GM12864 (cell line): ENCODE measurements around the gene CLN6.

Experiments
- DNase-seq: peaks from one replicate; pipeline ENCODE4 v3.0.0-alpha.2; 2011; ENCODE audit warnings: low read depth
- H3K4me3 ChIP-seq: 2 replicates; pipeline ENCODE4 v1.5.1; 2011; ENCODE audit warnings: mild to moderate bottlenecking, low read depth, low read length, control low read depth
- TF ChIP-seq, protein P1 (sequence below): IDR thresholded peaks from 2 replicates; pipeline ENCODE4 v1.5.1; 2011; ENCODE audit warnings: low read depth, mild to moderate bottlenecking, moderate library complexity, low read length, control low read depth, inconsistent platforms; ENCODE audit errors: missing control alignments

Gene CLN6

DNA sequence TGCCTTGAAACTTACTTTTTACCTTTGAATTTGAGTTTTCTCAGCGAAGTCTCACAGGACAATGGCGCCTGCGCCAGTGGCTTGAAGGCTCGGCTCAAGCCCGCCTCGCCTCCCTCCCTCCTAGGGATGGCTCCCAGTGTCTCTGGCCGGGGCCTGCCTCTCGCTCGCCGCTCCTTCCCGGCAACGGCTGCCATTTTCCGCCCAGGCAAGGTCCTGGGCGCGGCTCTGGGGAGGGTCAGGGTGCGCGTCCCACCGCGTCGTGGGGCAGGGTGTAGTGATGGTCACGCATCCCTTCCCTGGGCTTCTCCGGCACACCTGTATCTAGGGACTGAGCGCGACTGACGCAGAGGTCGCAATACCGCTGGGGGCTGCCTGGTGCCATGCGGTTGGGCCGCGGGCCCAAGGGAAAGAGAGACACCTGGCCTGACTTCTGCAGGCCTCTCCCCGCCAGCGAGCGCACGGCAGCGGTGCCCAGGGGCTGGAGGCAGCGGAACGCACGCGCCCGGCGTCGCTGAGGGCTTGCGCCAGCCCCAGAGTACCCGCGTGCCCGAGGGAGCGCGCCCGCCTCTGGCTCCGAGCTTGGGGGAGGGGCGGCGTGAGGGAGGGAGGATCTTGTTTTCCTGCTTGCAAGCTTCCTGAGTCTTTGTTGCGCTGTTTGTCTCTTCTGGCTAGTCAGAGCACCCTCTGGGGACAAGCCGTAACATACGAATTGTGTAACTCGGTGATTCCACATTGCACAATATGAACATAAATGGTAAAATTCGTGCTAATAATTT, 27.3 kb upstream of the CLN6 start:
- peak overlapping the region; percentile 47 for H3K4me3 ChIP-seq
- TF ChIP-seq, protein P1, sequence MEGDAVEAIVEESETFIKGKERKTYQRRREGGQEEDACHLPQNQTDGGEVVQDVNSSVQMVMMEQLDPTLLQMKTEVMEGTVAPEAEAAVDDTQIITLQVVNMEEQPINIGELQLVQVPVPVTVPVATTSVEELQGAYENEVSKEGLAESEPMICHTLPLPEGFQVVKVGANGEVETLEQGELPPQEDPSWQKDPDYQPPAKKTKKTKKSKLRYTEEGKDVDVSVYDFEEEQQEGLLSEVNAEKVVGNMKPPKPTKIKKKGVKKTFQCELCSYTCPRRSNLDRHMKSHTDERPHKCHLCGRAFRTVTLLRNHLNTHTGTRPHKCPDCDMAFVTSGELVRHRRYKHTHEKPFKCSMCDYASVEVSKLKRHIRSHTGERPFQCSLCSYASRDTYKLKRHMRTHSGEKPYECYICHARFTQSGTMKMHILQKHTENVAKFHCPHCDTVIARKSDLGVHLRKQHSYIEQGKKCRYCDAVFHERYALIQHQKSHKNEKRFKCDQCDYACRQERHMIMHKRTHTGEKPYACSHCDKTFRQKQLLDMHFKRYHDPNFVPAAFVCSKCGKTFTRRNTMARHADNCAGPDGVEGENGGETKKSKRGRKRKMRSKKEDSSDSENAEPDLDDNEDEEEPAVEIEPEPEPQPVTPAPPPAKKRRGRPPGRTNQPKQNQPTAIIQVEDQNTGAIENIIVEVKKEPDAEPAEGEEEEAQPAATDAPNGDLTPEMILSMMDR, result no peak
- DNase-seq, result no peak

DNA sequence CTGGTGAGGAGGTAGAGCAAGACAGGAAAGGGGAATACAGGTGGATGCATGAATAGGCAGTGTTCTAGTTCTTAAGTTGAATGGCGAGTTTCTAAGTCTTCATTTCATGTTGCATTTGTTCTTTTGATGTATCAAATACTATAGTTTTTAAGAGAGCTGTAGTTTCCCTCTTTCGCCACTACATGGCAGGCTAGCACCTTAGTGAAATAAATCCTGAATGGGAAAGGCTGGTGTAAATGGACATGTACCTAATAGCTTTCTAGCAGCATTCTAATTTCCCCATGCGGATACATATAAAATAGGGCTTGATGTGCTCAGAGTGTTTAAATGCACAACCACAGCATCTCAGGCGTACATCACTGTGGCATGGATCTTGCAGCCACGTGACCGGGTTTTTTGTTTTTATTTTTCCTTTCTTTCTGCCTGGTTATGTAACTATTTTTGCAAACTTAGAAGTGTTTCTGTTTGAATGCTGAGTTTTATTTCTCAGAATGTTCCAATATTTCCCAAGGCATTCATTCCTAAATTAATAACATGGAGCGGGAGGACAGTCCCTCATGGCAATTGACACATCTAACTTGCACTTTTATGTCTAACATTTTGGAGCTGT, 23.5 kb upstream of the CLN6 start:
- TF ChIP-seq, protein P1, result peak; percentile 78
- no peak overlapping the region for H3K4me3 ChIP-seq
- peak; percentile 57 for DNase-seq

DNA sequence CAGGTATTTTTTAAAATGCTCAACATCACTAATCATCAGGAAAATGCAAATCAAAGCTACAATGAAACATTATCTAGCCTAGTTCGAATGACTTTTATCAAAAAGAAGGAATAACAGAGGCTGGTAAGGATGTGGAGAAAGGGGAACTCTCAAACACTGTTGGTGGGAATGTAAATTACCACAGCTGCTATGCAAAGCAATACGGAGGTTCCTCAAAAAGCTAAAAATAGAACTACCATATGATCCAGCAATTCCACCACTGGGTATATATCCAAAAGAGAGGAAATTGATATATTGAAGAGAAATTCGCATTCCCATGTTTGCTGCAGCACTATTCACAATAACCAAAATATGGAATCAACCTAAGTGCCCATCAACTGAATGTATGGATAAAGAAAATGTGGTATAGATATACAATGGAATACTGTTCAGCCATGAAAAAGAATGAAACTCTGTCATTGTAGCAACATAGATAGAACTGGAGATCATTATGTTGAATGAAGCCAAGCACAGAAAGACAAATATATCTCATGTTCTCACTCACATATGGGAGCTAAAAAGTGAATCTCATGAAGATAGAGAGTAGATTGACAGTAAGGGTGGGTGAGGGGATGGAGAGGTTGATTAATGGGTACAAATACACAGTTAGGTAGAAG, 19.7 kb upstream of the CLN6 start:
- TF ChIP-seq, protein P1, result no peak
- DNase-seq, result no peak
- no peak overlapping the region for H3K4me3 ChIP-seq

DNA sequence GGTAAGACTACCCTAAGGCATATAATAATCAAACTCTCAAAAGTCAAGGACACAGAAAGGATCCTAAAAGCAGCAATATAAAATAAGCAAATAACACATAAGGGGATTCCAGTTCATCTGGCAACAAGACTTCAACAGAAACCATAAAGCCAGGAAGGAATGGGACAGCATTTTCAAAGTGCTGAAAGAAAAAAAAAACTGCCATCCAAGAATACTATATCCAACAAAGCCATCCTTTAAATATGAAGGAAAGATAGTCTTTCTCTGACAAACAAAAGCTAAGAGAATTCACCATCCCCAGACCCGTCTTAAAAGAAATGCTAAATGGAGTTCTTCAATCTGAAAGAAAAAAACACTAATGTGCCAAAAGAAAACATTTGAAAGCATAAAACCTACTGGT, 14.7 kb upstream of the CLN6 start:
- H3K4me3 ChIP-seq, result no peak overlapping the region
- no peak for DNase-seq
- TF ChIP-seq, protein P1, result no peak

DNA sequence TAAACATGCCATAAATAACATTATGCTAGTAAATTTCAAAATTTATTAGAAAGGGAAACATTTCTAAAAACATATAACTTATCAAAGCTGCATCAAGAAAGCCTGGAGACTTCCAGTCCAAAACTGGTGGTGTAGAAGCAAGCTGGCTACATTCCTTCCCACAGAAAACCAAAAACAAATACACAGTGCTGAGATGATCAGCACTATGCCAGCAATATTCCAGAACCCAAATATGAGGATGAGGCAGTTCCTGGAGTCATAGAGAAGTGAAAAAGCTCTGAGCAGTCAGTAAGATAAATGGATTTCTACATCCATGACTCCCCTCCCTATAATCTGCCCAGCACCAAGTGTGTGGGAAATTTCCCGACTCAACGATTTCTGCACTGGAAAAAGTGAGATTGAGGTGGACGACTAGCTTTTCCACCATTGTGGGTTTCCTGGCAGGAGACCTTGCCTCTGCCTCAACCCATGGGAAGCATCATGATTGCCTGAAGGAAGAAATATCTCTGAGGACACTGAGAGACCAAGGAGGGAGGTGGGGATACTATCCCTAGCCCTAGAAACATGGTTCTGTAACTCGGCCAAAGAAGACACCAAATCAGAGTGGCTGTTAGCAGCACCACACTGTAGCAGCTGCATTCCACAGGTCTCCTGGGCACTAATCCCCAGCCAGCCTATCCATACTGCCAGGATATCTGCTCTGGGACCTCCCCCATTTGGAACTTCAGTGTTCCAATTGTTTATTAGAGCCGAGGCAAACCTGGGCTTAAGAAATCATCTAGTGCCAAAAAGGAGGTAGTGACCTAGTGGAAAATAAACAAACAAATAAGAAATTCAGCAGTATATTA, 11.8 kb upstream of the CLN6 start:
- DNase-seq, result no peak
- TF ChIP-seq, protein P1, result no peak
- H3K4me3 ChIP-seq, result no peak overlapping the region

DNA sequence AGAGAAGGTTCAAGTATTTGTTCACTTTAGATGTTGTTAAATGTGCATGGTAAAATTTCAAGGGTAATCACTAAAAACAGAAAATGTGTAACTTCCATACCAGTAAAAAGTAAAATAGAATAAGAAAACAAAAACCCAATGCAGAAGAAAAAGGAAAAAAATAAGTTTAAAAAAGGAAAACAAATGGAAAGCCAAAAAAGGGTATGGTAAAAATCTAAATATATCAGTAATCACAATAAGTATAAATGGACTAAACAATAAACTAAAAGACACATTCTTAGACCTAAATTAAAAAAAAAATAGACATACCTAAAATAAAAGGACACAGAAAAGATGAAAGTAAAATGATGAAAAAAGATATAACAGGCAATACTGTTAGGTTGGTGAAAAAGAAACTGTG, 9.5 kb upstream of the CLN6 start:
- TF ChIP-seq, protein P1, result no peak
- no peak overlapping the region for H3K4me3 ChIP-seq
- no peak for DNase-seq
